ENCODE data around the gene RNF207.
A peak's percentile ranks its signal among the peaks of the same experiment; 100 is the strongest.

The RNF207 gene

GRCh38 chr1:6220236-6220635 is 14.3 kb downstream of the RNF207 start:
- DNase-seq (ENCODE audit: low read depth, low spot score), result no peak
- no peak overlapping the region for H3K4me3 ChIP-seq (ENCODE audit: low read length)

DNA sequence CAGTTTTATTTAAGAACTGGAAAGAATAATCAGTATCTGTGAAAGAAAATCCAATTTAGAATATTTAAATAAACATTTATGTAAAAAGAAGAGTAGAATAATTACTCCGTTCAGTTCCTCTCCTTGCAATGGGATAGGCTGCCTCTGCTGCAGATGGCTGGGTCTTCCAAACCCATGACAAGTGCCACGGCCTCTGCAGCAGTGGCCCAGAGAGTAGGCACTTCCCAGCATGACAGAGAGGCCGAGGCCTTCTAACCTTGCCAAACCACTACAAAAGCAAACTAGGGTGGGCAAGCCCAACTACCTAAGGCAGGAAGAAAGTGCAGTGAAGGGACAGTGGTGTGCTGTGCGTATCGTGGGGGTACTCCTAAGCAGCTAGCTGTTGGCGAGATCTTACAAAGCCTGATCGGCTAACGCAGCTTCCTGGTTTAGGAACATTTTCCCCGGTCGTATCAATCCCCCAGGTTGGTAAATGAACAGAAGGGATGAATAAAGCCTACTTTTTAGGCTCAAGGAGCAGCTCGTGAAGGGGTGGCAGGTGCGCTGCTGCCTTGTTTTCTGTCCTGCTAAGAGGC is 15.4 kb downstream of the RNF207 start:
- DNase-seq (ENCODE audit: low read depth, low spot score), result no peak
- H3K4me3 ChIP-seq (ENCODE audit: low read length), result no peak overlapping the region

DNA sequence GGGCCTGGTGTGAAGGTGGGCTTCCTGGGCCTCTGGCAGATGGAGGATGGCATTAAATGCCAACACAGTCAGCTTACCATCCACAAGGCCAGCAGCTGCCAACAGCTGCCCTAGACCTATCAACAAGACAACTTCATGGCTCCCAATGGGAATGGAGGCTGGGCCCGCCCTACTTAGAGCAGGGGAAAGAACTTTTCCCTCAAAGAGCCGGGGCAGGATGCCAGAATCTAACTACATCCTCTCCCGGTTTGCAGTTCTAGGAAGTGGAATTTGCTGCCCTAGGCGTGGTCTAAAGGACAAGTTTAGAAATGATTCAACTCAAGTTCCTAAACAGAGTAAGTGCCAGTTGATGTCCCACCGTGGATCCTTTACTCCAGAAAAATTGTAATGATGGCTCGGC is 16.7 kb downstream of the RNF207 start:
- H3K4me3 ChIP-seq (ENCODE audit: low read length), result no peak overlapping the region
- DNase-seq (ENCODE audit: low read depth, low spot score), result no peak

DNA sequence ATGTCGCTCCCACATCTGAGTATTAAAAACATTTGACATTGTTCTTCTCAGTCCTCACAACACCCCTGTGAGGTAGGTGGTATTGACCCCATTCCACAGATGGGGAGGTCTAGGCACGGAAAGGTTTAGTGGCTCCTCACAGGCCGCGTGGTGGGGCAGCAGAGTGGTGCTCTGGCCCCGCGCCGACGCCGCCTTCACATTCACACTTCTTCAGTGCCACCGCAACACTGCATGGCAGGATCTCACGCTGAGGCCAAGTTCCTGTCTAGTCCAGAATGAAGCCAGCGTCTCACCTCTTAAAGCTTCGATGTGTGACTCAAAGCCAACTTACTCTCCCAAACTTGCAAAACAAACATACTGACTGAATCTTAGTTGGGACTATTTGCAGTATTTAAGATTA is 17.7 kb downstream of the RNF207 start:
- no peak overlapping the region for H3K4me3 ChIP-seq (ENCODE audit: low read length)
- DNase-seq (ENCODE audit: low read depth, low spot score), result no peak

DNA sequence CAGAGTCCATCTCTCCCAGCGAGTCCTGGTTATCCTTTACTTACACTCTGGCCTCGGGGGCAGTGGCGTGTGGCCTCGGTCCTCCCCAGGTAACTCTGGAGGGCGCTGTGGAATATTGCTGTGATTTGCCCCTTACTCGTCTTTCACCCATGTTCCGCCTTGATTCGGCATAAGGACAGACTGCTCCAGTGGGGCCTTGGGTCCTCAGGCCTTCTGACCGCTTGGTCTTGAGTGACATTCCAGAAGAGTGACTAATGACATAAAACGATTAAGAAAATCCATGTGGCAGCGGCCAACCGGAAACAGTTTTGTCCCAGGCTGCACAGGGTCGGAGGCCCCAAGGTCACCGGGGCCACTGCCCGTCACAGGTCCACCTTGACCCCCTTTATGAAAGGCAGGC is 18.8 kb downstream of the RNF207 start:
- no peak for DNase-seq (ENCODE audit: low read depth, low spot score)
- no peak overlapping the region for H3K4me3 ChIP-seq (ENCODE audit: low read length)

DNA sequence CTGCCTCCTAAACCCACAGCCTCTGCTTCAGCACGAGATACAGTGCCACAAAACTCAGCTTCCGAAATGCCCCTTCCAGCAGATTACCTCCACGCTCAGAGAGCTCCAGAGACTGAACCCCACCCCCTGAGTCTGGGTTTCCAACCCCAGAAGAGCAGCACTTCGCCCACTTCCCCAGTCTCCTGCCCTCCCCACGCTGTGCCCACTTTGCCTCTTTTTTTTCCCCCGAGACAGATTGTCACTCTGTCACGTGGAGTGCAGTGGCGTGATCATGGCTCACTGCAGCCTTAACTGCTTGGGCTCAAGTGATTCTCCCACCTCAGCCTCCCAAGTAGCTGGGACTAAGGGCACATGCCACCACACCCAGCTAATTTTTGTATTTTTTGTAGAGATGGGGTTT is 19.7 kb downstream of the RNF207 start:
- no peak for DNase-seq (ENCODE audit: low read depth, low spot score)
- H3K4me3 ChIP-seq (ENCODE audit: low read length), result no peak overlapping the region

- no peak for DNase-seq (ENCODE audit: low read depth, low spot score)
- H3K4me3 ChIP-seq (ENCODE audit: low read length), result no peak overlapping the region
Measured at GRCh38 chr1:6233376-6233775, 27.5 kb downstream of the RNF207 start.

DNA sequence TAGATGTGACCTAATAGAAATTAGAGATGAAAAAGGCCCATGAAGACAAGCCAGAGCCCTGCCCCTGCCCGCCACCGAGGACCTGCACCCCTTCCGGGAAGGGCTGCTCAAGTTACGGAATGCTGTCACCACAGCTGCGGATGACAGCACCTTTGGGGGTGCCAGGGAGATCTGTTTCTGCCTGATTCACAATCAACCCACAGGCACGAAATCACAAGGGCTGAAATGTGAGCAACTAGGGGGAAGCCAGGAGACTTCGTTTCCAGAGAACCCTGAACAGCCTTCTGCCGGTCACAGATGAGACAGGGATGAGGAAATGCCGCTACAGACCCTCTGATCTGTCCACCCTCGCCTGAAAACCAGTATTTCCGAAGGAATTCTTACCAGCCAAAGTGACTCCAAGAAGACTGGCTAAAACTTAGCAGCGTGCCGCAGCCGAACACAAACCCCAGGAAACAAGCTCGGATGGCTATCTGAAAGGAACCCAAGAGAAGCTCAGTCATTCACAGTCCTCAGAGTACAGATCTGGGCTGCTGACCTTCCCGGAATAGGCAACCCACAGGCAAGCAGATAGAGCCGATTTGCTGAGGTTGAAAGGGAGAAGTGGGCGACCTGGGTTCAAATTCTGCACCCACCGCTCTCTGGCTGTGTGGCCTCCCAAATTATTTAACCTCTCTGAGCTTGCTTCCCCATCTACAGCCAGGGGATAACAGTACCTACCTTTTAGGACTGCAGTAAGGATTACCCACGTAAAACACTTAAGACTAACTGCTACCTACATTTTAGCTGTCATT is 28.8 kb downstream of the RNF207 start:
- no peak for DNase-seq (ENCODE audit: low read depth, low spot score)
- H3K4me3 ChIP-seq (ENCODE audit: low read length), result peak overlapping the region; percentile 89

GRCh38 chr1:6235296-6235677 is 29.4 kb downstream of the RNF207 start:
- no peak for DNase-seq (ENCODE audit: low read depth, low spot score)
- peak overlapping the region; percentile 89 for H3K4me3 ChIP-seq (ENCODE audit: low read length)

- DNase-seq (ENCODE audit: low read depth, low spot score), result no peak
- H3K4me3 ChIP-seq (ENCODE audit: low read length), result no peak overlapping the region
Measured at GRCh38 chr1:6237093-6237492, 31.2 kb downstream of the RNF207 start.

- H3K4me3 ChIP-seq (ENCODE audit: low read length), result no peak overlapping the region
- DNase-seq (ENCODE audit: low read depth, low spot score), result no peak
Measured at GRCh38 chr1:6239213-6239752, 33.4 kb downstream of the RNF207 start.

DNA sequence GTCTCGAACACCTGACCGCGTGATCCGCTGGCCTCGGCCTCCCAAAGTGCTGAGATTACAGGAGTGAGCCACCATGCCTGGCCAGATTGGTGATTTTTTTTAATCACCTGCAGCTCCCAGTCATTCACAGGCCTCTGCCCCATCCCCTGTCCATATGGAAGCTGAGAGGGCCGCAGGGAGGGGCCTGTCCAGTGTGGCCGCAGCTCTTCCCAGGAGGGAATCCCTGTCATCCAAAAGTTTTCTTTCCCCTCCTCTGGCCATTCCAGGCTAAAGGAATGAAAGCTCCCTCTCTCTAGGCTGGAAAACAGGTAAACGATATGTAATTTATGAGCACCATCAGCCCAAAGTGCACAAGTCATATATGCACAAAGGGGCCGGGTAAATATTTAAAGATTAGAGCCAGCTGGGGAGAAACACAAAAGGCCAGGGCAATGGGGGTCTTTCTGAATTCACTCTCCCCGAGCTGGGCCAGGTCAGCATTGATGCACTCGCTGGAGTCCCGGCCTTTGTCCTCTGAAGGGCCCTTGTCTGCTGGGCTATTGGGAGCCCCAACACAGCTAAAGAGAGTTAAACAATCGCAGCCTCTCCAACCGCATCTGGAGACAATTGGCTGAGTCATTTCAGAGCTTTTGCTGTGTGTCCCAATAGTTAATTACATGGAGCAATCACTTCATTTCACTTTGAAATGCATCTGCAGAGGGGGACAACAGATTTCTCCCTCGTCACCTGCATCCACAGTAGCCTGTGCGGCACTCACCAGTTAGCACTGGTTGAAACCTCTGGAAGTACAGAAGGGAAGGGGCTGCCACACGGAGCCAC is 34.2 kb downstream of the RNF207 start:
- DNase-seq (ENCODE audit: low read depth, low spot score), result no peak
- H3K4me3 ChIP-seq (ENCODE audit: low read length), result no peak overlapping the region

GRCh38 chr1:6241107-6241886 is 35.4 kb downstream of the RNF207 start:
- no peak for DNase-seq (ENCODE audit: low read depth, low spot score)
- H3K4me3 ChIP-seq (ENCODE audit: low read length), result no peak overlapping the region

DNA sequence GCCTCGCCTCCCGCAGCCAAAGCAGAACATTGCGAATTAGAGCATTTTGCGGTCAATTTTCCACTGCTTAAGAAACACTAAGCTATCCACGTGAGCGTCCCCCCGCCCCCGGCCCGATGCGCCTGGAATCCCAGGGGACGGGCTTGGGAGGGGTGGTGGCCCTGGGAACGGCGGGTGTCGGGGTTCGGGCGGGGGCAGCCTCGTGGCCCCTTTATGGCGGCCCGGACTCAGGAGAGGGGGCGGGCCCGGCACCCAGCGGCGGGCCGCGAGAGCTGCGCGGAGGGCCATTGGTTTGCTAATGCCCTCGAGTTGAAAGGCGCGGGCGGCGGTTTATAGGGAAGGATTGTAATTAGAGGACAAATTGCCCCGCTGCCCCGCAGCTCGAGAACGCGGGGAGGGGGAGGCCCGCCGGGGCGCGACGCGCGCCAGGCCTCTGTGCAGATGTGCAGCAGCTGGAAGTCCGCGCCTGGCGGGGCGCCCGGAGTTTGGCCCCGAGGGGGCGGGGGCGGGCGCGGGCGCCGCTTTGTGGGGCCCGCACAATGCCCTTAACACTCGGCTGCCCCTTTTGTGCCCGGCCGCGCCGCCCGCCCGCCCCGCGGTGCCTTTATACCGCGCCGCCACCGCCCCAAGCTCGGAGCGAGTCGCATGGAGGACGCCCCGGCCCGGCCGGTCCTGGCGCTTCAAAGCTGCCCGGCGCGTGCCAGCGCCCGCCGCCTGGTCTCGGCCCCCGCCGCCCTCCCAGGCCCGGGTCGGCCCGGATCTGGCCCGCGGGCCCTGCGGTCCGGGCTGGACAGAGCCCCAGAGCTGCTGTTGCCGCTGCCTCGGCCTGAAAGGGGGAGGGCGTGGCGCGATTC is 36.2 kb downstream of the RNF207 start:
- DNase-seq (ENCODE audit: low read depth, low spot score), result no peak
- no peak overlapping the region for H3K4me3 ChIP-seq (ENCODE audit: low read length)

GRCh38 chr1:6243053-6243834 is 37.3 kb downstream of the RNF207 start:
- H3K4me3 ChIP-seq (ENCODE audit: low read length), result no peak overlapping the region
- no peak for DNase-seq (ENCODE audit: low read depth, low spot score)

- H3K4me3 ChIP-seq (ENCODE audit: low read length), result no peak within 1 kb of the TSS
- DNase-seq (ENCODE audit: low read depth, low spot score), result no peak
Measured at GRCh38 chr1:6243993-6244392, 38.1 kb downstream of the RNF207 start, which contains the start of gene HES3. Gene HES3 (plus strand): TSS chr1:6244179. CDS start chr1:6244366, 187 bp downstream.

GRCh38 chr1:6244401-6245049 is 38.6 kb downstream of the RNF207 start:
- DNase-seq (ENCODE audit: low read depth, low spot score), result no peak
- no peak overlapping the region for H3K4me3 ChIP-seq (ENCODE audit: low read length)
